Ishikawa (cell line): ENCODE measurements around the gene METRN.

ENCODE experiments used
- EGR1 ChIP-seq: IDR thresholded peaks from 2 replicates; pipeline ENCODE4 v1.6.1; 2012
- RAD21 ChIP-seq: IDR thresholded peaks from 2 replicates; pipeline ENCODE4 v1.6.1; 2012; ENCODE audit warnings: low read depth
- TAF1 ChIP-seq: IDR thresholded peaks from 2 replicates; pipeline ENCODE4 v1.6.1; 2012; ENCODE audit warnings: low read depth, mild to moderate bottlenecking
- TEAD4 ChIP-seq: IDR thresholded peaks from 2 replicates; pipeline ENCODE4 v1.6.1; 2012
- TF ChIP-seq, protein P1 (sequence below): IDR thresholded peaks from 2 replicates; pipeline ENCODE4 v1.6.1; 2012; ENCODE audit warnings: low read depth, mild to moderate bottlenecking
- TF ChIP-seq, protein P2 (sequence below): IDR thresholded peaks from 2 replicates; pipeline ENCODE4 v1.6.1; 2012

DNA sequence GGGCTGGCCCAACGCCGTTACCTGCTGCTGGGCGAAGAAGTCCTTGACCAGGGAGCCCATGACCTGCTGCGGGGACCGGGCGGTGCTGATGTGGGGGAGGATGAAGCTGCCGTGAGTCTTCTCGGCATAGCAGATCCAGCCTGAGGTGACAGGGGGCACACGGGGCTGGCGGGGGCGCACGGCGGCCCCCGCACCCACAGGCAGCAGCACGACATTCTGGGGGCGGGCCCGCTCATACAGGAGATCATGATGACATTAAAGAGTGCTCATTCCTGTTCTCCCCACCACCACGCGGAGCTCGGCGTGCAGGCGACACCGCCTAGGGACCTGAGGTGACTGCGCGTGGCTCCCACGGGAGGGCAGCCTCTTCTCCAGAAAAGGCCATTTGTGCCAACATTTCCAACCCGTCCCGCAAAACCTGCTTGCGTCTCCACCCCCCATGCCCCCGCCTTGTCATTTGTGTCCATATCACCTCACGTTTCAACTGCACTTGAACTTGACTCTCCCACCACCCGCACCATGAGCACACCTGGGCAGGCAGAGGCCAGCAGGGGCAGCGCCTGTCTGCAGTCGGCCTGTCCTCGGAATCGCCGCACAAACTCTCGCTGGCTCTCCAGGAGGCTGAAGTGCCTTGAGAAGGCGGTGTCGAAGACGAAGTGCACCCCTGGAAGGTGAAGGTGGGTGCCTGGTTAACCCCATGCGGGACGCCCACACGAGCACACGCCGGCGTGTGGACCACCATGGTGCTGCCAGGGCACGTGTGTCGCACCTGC lies 19.5 kb downstream of the METRN start:
- no peak for TF ChIP-seq TAF1
- TF ChIP-seq RAD21 = no peak
- TF ChIP-seq TEAD4 = no peak
- TF ChIP-seq, protein P1, sequence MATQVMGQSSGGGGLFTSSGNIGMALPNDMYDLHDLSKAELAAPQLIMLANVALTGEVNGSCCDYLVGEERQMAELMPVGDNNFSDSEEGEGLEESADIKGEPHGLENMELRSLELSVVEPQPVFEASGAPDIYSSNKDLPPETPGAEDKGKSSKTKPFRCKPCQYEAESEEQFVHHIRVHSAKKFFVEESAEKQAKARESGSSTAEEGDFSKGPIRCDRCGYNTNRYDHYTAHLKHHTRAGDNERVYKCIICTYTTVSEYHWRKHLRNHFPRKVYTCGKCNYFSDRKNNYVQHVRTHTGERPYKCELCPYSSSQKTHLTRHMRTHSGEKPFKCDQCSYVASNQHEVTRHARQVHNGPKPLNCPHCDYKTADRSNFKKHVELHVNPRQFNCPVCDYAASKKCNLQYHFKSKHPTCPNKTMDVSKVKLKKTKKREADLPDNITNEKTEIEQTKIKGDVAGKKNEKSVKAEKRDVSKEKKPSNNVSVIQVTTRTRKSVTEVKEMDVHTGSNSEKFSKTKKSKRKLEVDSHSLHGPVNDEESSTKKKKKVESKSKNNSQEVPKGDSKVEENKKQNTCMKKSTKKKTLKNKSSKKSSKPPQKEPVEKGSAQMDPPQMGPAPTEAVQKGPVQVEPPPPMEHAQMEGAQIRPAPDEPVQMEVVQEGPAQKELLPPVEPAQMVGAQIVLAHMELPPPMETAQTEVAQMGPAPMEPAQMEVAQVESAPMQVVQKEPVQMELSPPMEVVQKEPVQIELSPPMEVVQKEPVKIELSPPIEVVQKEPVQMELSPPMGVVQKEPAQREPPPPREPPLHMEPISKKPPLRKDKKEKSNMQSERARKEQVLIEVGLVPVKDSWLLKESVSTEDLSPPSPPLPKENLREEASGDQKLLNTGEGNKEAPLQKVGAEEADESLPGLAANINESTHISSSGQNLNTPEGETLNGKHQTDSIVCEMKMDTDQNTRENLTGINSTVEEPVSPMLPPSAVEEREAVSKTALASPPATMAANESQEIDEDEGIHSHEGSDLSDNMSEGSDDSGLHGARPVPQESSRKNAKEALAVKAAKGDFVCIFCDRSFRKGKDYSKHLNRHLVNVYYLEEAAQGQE = no peak
- TF ChIP-seq, protein P2, sequence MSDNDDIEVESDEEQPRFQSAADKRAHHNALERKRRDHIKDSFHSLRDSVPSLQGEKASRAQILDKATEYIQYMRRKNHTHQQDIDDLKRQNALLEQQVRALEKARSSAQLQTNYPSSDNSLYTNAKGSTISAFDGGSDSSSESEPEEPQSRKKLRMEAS = no peak
- no peak for TF ChIP-seq EGR1
